ENCODE data around the gene KIF21B.

The KIF21B gene

DNA sequence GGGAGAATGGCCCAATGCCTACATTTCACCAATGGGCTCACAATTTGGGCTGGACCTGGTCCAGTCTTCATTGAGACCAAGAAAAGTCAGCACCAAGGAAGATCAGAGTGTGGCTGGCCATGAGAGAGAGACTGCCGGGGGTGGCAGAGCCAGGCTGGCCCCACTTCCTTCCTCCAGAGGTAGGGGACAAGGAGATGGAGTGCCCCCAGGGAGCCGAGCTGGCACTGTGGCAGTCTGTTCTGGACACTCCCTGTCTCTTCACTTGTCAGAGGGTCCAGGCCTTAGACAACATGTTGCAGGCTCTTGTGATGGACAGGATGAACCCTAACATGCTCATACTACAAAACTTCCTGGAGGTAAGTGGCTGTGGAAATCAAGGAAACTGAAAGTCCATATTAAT, 101.1 kb downstream of the KIF21B start:
- no peak for DNase-seq
- no peak overlapping the region for H3K4me3 ChIP-seq (ENCODE audit: low read depth, low read length)
- H3K36me3 ChIP-seq, result no peaks in the 10 kb centered on the region
- peaks cover 2% of the 10 kb centered on the region for H3K9me3 ChIP-seq (ENCODE audit: severe bottlenecking)
- H3K27me3 ChIP-seq (ENCODE audit: insufficient read depth, low read depth, severe bottlenecking), result no peaks in the 10 kb centered on the region
- TF ChIP-seq, protein P1, sequence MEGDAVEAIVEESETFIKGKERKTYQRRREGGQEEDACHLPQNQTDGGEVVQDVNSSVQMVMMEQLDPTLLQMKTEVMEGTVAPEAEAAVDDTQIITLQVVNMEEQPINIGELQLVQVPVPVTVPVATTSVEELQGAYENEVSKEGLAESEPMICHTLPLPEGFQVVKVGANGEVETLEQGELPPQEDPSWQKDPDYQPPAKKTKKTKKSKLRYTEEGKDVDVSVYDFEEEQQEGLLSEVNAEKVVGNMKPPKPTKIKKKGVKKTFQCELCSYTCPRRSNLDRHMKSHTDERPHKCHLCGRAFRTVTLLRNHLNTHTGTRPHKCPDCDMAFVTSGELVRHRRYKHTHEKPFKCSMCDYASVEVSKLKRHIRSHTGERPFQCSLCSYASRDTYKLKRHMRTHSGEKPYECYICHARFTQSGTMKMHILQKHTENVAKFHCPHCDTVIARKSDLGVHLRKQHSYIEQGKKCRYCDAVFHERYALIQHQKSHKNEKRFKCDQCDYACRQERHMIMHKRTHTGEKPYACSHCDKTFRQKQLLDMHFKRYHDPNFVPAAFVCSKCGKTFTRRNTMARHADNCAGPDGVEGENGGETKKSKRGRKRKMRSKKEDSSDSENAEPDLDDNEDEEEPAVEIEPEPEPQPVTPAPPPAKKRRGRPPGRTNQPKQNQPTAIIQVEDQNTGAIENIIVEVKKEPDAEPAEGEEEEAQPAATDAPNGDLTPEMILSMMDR (IDR thresholded peaks at IDR 0.05; ENCODE audit: low read depth, low read length), result no peak
- H3K27ac ChIP-seq, result no peak overlapping the region

DNA sequence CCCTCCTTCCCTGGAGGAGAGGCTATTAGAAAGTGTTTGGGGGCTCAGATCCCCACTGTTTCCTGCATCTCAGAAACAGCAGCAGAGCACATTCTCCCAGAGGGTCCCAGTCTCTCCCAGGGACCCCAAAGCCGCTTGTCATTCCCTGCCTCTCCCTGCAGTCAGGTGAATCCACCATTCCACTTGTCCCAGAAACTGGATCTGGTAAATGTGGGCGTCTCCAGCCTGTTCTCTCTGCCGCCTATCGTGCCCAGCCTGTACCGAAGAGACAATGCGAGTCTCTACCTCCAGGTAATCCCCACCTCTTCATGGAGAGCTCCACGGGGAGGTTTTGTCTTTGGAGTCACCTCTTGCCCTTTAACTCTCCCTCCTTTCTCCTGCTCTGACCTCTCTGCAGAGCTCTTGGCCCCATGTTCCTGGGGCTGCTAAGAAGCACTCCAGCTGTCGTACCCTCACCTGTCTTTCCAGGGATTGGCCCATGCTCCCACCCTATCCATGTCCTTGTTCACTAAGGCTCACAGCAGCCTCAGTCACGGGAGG, 101.9 kb downstream of the KIF21B start:
- H3K9me3 ChIP-seq (ENCODE audit: severe bottlenecking), result peaks cover 2% of the 10 kb centered on the region
- no peaks in the 10 kb centered on the region for H3K27me3 ChIP-seq (ENCODE audit: insufficient read depth, low read depth, severe bottlenecking)
- TF ChIP-seq, protein P1 (IDR thresholded peaks at IDR 0.05; ENCODE audit: low read depth, low read length), result no peak
- H3K4me3 ChIP-seq (ENCODE audit: low read depth, low read length), result no peak overlapping the region
- no peak overlapping the region for H3K27ac ChIP-seq
- H3K36me3 ChIP-seq, result no peaks in the 10 kb centered on the region
- peak; percentile 46 for DNase-seq
